ENCODE data around the gene CATSPER3. TPM values are rescaled to one million over a fixed set of nuclear protein-coding genes. Genes with fewer than 3 reads are reported as not detected.

The CATSPER3 gene
- total RNA-seq, 4 donors from 2014 or later, result 0.42 to 0.65 TPM; not detected in 2

DNA sequence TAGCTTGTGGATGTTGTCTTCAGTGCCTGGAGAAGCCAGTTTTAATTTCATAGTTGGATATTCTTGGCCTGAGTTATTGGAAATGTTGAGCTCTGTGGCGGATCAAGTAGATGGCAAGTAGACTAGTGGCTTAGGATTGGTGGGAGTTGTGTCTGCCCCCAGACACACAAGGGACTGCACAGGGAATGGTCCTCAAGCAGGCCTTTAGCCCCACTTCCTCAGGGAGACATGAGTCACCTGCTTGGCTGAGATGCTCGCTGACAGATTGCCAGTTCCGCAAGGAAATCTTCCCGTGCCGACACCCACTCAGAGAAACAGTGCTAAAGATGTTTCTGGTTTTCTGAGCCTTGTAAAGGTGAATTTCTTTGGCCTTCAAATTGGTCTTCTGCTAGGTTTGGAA lies 18.8 kb upstream of the CATSPER3 start:
- DNase-seq (ENCODE audit: extremely low spot score), result no peak
- Histone ChIP-seq H3K27me3 (no peaks in the 10 kb centered on the region), H3K9me3 (peaks cover 0 to 1% (median 0%) of the 10 kb centered on the region in 4 donors), H3K27ac (replicated peaks in 1 of 4) (peak overlapping the region in 2 of 4 donors; percentile 23 to 42), H3K4me1 (peaks cover 0 to 14% (median 13%) of the 10 kb centered on the region in 4 donors), H3K36me3 (no peaks in the 10 kb centered on the region), H3K4me3 (no peak overlapping the region)
- intact Hi-C loops (cut with DNase I), result no loop called here
- 46% methylated on average over 4 of the region's 5 CpGs for WGBS
- TF ChIP-seq, protein P1, sequence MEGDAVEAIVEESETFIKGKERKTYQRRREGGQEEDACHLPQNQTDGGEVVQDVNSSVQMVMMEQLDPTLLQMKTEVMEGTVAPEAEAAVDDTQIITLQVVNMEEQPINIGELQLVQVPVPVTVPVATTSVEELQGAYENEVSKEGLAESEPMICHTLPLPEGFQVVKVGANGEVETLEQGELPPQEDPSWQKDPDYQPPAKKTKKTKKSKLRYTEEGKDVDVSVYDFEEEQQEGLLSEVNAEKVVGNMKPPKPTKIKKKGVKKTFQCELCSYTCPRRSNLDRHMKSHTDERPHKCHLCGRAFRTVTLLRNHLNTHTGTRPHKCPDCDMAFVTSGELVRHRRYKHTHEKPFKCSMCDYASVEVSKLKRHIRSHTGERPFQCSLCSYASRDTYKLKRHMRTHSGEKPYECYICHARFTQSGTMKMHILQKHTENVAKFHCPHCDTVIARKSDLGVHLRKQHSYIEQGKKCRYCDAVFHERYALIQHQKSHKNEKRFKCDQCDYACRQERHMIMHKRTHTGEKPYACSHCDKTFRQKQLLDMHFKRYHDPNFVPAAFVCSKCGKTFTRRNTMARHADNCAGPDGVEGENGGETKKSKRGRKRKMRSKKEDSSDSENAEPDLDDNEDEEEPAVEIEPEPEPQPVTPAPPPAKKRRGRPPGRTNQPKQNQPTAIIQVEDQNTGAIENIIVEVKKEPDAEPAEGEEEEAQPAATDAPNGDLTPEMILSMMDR (IDR thresholded peaks at IDR 0.05), result no peak
- TF ChIP-seq POLR2AphosphoS5 (IDR thresholded peaks at IDR 0.05) (peak in 1 of 2 donors; percentile 15), EP300 (IDR thresholded peaks at IDR 0.05) (no peak), POLR2A (IDR thresholded peaks at IDR 0.05; ENCODE audit: low read depth) (no peak)

DNA sequence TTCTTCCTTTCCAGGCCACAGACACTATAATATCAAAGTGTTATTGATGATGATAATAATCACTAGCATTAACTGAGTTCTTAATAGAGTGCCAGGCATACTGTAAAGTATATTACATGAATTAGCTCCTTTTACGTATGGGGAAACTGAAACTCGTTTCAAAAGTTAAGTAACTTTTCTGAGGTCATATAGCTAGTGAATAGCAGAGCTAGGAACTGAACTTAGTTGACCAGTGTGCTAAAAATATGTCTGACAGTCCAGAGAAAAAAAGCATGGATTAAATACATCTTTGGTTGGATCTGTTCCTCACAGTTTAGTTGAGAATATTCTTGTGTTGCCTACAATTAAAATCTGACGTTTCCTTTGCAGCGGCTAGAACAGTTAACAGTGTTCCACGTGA lies 18.4 kb upstream of the CATSPER3 start:
- peaks cover 0 to 5% (median under 1%) of the 10 kb centered on the region in 4 donors for H3K9me3 ChIP-seq
- peak overlapping the region in 2 of 4 donors; percentile 23 to 42 for H3K27ac ChIP-seq (replicated peaks in 1 of 4)
- TF ChIP-seq POLR2A (IDR thresholded peaks at IDR 0.05; ENCODE audit: low read depth) (no peak), POLR2AphosphoS5 (IDR thresholded peaks at IDR 0.05) (no peak), EP300 (IDR thresholded peaks at IDR 0.05) (no peak)
- TF ChIP-seq, protein P1 (IDR thresholded peaks at IDR 0.05), result no peak
- DNase-seq (ENCODE audit: extremely low spot score), result no peak
- H3K4me3 ChIP-seq, result no peak overlapping the region
- H3K4me1 ChIP-seq, result peaks cover 0 to 14% (median 13%) of the 10 kb centered on the region in 4 donors
- H3K36me3 ChIP-seq, result no peaks in the 10 kb centered on the region
- intact Hi-C loops (cut with DNase I), result no loop called here
- no peaks in the 10 kb centered on the region for H3K27me3 ChIP-seq
- WGBS, result 57% methylated on average over 5 of the region's 5 CpGs

DNA sequence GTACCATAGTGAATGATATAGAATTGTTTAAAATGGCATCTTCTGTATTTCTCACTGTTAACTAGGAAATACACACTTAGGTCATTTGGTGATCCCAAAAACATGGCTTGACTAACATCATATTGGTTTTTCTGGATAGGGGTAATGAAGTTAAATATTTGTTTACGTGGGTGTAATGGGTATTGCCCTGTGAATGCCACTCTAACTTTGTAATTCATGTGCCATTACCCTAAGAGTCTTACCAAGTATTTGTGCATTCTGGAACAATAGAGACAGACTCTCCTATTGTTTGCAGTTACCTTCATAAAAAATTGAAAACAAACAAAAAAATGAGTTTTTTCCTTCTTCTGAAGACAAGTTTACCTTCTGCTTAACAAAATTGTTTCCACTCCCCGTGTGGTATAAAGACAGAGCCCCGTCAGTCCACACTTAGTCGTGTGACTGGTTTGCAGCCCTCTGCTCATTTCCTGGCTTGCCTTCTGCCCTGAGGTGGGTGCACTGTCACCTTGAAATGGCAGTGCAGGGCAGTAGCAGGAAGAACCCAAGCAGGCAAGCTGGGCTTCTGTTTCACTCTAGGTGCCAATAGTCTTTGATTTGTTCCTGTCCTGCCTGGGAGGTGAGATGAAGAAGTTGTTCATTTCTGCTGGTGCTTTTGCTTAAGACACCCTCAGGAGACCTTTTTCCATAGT lies 9.6 kb upstream of the CATSPER3 start:
- DNase-seq (ENCODE audit: extremely low spot score), result no peak
- intact Hi-C loops (cut with DNase I), result no loop called here
- no peak for TF ChIP-seq EP300 (IDR thresholded peaks at IDR 0.05)
- TF ChIP-seq, protein P1 (IDR thresholded peaks at IDR 0.05), result no peak
- TF ChIP-seq POLR2AphosphoS5 (IDR thresholded peaks at IDR 0.05), result no peak
- TF ChIP-seq POLR2A (IDR thresholded peaks at IDR 0.05; ENCODE audit: low read depth), result no peak
- H3K4me1 ChIP-seq, result peaks cover 0 to 12% (median 4%) of the 10 kb centered on the region in 4 donors
- H3K4me3 ChIP-seq, result no peak overlapping the region
- H3K9me3 ChIP-seq, result peaks cover 0 to 12% (median 3%) of the 10 kb centered on the region in 4 donors
- H3K27me3 ChIP-seq, result no peaks in the 10 kb centered on the region
- peaks cover 0 to 27% (median 9%) of the 10 kb centered on the region in 4 donors for H3K36me3 ChIP-seq
- H3K27ac ChIP-seq (replicated peaks in 1 of 4), result no peak overlapping the region
- WGBS, result 84% methylated on average over 4 of the region's 4 CpGs

DNA sequence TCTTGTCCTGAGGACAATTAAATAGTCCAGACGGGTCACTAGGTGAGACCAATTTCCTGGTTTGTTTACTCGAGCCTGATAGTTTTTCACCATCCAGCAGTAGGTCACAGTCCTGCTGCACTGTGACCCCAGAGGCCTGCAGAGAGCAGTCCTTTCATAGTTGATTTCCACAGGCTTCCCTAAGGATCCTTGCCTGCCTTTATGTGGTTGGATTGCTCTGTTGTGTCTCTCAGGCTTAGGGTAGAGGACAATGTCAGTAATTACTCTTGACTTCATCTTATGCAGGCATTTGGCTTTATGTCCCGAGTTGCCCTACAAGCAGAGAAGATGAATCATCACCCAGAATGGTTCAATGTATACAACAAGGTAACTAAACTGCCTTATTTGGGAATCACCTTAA lies 9.0 kb upstream of the CATSPER3 start:
- intact Hi-C loops (cut with DNase I), result no loop called here
- peaks cover 0 to 32% (median 12%) of the 10 kb centered on the region in 4 donors for H3K36me3 ChIP-seq
- 60% methylated on average over 3 of the region's 3 CpGs for WGBS
- H3K27ac ChIP-seq (replicated peaks in 1 of 4), result no peak overlapping the region
- peaks cover 0 to 12% (median 4%) of the 10 kb centered on the region in 4 donors for H3K4me1 ChIP-seq
- H3K27me3 ChIP-seq, result no peaks in the 10 kb centered on the region
- TF ChIP-seq, protein P1 (IDR thresholded peaks at IDR 0.05), result no peak
- TF ChIP-seq POLR2A (IDR thresholded peaks at IDR 0.05; ENCODE audit: low read depth) (no peak), POLR2AphosphoS5 (IDR thresholded peaks at IDR 0.05) (no peak), EP300 (IDR thresholded peaks at IDR 0.05) (no peak)
- DNase-seq (ENCODE audit: extremely low spot score), result no peak
- H3K4me3 ChIP-seq, result no peak overlapping the region
- H3K9me3 ChIP-seq, result peaks cover 0 to 12% (median 3%) of the 10 kb centered on the region in 4 donors

All from esophagus muscularis mucosa (tissue), 4 donors.